ENCODE measurements around the gene BEST4. TPM values are rescaled to one million over a fixed set of nuclear protein-coding genes. Genes with fewer than 3 reads are reported as not detected.
A peak's percentile ranks its signal among the peaks of the same experiment; 100 is the strongest.

BEST4 gene
- total and polyA plus RNA-seq, 2 donors (not counting 1 experiment from before 2014, with no cell fraction given) = 0.30 to 1.3 TPM

- peak; percentile 98 for ATAC-seq (ENCODE audit: low read depth)
- Histone ChIP-seq H3K36me3 (replicated peaks in 1 of 2; ENCODE audit: control extremely low read depth in 1 of 2, control insufficient read depth in 1 of 2, extremely low read depth in 1 of 2, insufficient read depth in 2 of 2, low read length in 1 of 2) (no peaks in the 10 kb centered on the region), H3K9me3 (ENCODE audit: control extremely low read depth in 1 of 3, control insufficient read depth in 2 of 3, insufficient read depth in 1 of 3, low read length in 2 of 3) (no peaks in the 10 kb centered on the region), H3K27me3 (replicated peaks in 1 of 4; ENCODE audit: control extremely low read depth in 1 of 4, control insufficient read depth in 3 of 4, insufficient read depth in 4 of 4, low read length in 3 of 4) (no peaks in the 10 kb centered on the region), H4K20me1 (ENCODE audit: control insufficient read depth, insufficient read depth, low read length, poor library complexity, severe bottlenecking) (no peaks in the 10 kb centered on the region), H3K27ac (ENCODE audit: low read length in 2 of 2) (no peak overlapping the region), H3K4me2 (replicated peaks; ENCODE audit: low read depth, low read length, poor library complexity, severe bottlenecking) (peak overlapping the region; percentile 33), H3K9ac (ENCODE audit: low read length) (no peak overlapping the region), H3K4me3 (ENCODE audit: control extremely low read depth in 1 of 5, extremely low read depth in 1 of 5, insufficient read depth in 1 of 5, low read depth in 2 of 5, low read length in 4 of 5) (no peak overlapping the region), H3K79me2 (ENCODE audit: control insufficient read depth, insufficient read depth, low read length) (no peaks in the 10 kb centered on the region), H2AFZ (ENCODE audit: insufficient read depth, low read depth, low read length, poor library complexity, severe bottlenecking) (peak overlapping the region; percentile 59), H3K4me1 (ENCODE audit: control insufficient read depth in 2 of 2, insufficient read depth in 2 of 2, low read length in 2 of 2) (peaks cover 0 to 7% of the 10 kb centered on the region in 2 donors)
- peaks cover 6% of the 10 kb centered on the region for H3K27me3 Mint-ChIP-seq
- peak; percentile 89 for DNase-seq
- peak overlapping the region; percentile 62 for H3K4me3 Mint-ChIP-seq
- TF ChIP-seq CTCF (IDR thresholded peaks at IDR 0.05) (peak; percentile 85), EZH2 (IDR thresholded peaks at IDR 0.05; ENCODE audit: borderline replicate concordance, insufficient read depth, low read depth, low read length, poor library complexity, severe bottlenecking) (no peak)
- 84% methylated on average over 19 of the region's 23 CpGs for WGBS (ENCODE audit: insufficient coverage)
- peaks cover 11% of the 10 kb centered on the region for H3K4me1 Mint-ChIP-seq
- no peaks in the 10 kb centered on the region for H3K9me3 Mint-ChIP-seq (ENCODE audit: insufficient read depth)
- intact Hi-C loops (cut with micrococcal nuclease) = loop anchor here (1.0 to 5.0 kb wide), 5 partner anchors 16 to 464 kb away; partner anchors contain the start of genes HECTD3 and UROD
- peak overlapping the region; percentile 55 for H3K27ac Mint-ChIP-seq
- CTCF ChIA-PET = interaction anchor here (0.6 to 3.0 kb wide), 21 partner anchors 9 to 1011 kb away, joined by 3 to 11 read pairs (median 3); partner anchors contain the start of genes BTBD19, DYNLT4, EIF2B3 and HECTD3
- POLR2A ChIA-PET = interaction anchor here (0.5 to 1.0 kb wide), 2 partner anchors 36 to 42 kb away, joined by 3 to 9 read pairs; partner anchors contain the start of gene PLK3
Measured at GRCh38 chr1:44835738-44836675, 48.0 kb upstream of the BEST4 start.
